ENCODE results near the gene IMP4. TPM values are rescaled to one million over a fixed set of nuclear protein-coding genes. Genes with fewer than 3 reads are reported as not detected.
A peak's percentile ranks its signal among the peaks of the same experiment; 100 is the strongest.

The IMP4 gene
- total and polyA plus RNA-seq, 2 of the 13 experiments (the other 11 are each of a cell fraction or from before 2014, with no cell fraction given): 142 to 158 TPM

DNA sequence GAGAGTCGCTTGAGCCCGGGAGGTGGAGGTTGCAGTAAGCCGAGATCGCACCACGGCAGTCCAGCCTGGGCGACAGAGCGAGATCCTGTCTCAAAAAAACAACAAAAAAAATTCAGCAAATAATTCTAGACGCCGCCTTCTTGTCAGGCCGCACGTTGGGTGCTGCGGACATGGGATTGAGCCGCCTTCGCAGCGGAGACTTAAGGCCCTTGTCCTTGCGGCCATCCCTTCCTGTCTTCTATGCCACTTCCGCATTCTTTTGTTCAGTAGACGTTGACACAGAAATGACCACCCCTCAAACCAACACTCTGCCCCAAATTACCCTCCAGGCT is 29.0 kb downstream of the IMP4 start:
- ChIA-PET POLR2A (no interaction called here), CTCF (ENCODE audit: low intra/inter-chr PET ratio, low total read pairs) (no interaction called here)
- TF ChIP-seq ZSCAN29 (CRISPR knock-in tag; conservative IDR thresholded peaks at IDR 0.05) (no peak), PCBP1 (IDR thresholded peaks at IDR 0.05; ENCODE audit: borderline replicate concordance, low read depth, low read length) (no peak)
- Histone ChIP-seq H3K27ac (ENCODE audit: extremely low read length, insufficient read depth, low read length) (no peak overlapping the region), H2AFZ (ENCODE audit: low read length) (no peak overlapping the region), H4K20me1 (ENCODE audit: insufficient read depth, low read length) (no peaks in the 10 kb centered on the region), H3K9ac (ENCODE audit: insufficient read depth, low read depth, low read length) (no peak overlapping the region), H3K4me3 (replicated peaks in 1 of 3; ENCODE audit: insufficient read depth in 1 of 3, low read depth in 2 of 3, low read length in 3 of 3) (no peak overlapping the region), H3K27me3 (ENCODE audit: control insufficient read depth in 1 of 2, insufficient read depth in 2 of 2, low read length in 2 of 2) (no peaks in the 10 kb centered on the region), H3K36me3 (replicated peaks in 1 of 2; ENCODE audit: control insufficient read depth in 1 of 2, insufficient read depth in 2 of 2, low read length in 2 of 2) (peaks cover 2 to 11% of the 10 kb centered on the region in 2 experiments; a peak in 2 of 5 replicates), H3K79me2 (ENCODE audit: insufficient read depth, low read length) (no peaks in the 10 kb centered on the region), H3K9me3 (ENCODE audit: low read length) (no peaks in the 10 kb centered on the region), H3K4me1 (ENCODE audit: insufficient read depth, low read length) (no peaks in the 10 kb centered on the region), H3K4me2 (ENCODE audit: low read depth, low read length) (no peak overlapping the region)
- ATAC-seq (no peak), DNase-seq (ENCODE audit: low spot score) (no peak), FAIRE-seq (no peak)
- WGBS (ENCODE audit: low lambda C conversion rate): 95% methylated on average over 18 of the region's 18 CpGs
- intact Hi-C loops (cut with micrococcal nuclease; ENCODE audit: unreplicated experiment): no loop called here
- BruUV-seq (replicated peaks): no TSS peak
- in situ Hi-C loops (cut with HindIII; ENCODE audit: extremely low pct_ligation_motif_present, low pct_unique_long_range_greater_than_20kb): no loop called here

DNA sequence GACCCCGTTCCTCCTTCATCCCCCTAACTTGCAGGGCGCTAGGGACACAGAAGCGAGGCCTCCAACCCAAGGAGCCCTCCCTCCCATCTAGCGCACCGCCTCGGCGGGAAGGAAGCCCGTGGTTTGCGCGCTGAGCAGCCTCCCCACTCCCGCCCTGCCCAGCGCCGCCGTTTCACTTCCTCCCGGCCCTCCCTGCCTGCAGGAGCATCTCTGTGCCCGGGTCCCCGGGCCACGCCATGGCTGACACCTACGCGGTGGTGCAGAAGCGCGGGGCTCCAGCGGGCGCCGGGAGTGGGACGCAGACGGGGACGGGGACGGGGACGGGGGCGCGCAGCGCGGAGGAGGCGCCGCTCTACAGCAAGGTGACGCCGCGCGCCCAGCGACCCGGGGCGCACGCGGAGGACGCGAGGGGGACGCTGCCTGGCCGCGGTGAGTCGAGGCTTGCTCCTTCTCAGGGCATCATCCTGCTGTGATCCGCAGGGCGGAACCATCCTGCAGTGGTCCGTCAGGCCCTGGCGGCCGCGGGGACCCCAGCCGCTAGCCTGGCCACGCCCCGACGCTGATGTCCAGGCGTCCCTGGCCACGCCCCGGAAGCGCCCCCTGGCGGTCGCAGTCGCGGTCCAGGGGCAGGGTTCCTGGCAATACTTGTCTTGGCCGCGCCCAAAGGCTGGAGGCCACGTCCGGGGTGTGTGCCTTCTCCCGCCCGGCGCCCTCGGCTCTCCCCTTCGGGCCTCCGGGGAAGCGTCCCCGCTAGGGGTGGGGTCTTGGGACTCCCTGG is 29.5 kb downstream of the IMP4 start:
- no peak overlapping the region for H3K4me3 ChIP-seq (replicated peaks in 1 of 3; ENCODE audit: insufficient read depth in 1 of 3, low read depth in 2 of 3, low read length in 3 of 3)
- H3K27ac ChIP-seq (ENCODE audit: extremely low read length, insufficient read depth, low read length): no peak overlapping the region
- FAIRE-seq (no peak), ATAC-seq (peak; percentile 17), DNase-seq (ENCODE audit: low spot score) (no peak)
- POLR2A ChIA-PET: no interaction called here
- H2AFZ ChIP-seq (ENCODE audit: low read length): no peak overlapping the region
- no peak overlapping the region for H3K4me2 ChIP-seq (ENCODE audit: low read depth, low read length)
- H3K27me3 ChIP-seq (ENCODE audit: control insufficient read depth in 1 of 2, insufficient read depth in 2 of 2, low read length in 2 of 2): no peaks in the 10 kb centered on the region
- CTCF ChIA-PET (ENCODE audit: low intra/inter-chr PET ratio, low total read pairs): no interaction called here
- WGBS (ENCODE audit: low lambda C conversion rate): 96% methylated on average over 81 of the region's 81 CpGs
- intact Hi-C loops (cut with micrococcal nuclease; ENCODE audit: unreplicated experiment): no loop called here
- no peak overlapping the region for H3K9ac ChIP-seq (ENCODE audit: insufficient read depth, low read depth, low read length)
- no peaks in the 10 kb centered on the region for H3K79me2 ChIP-seq (ENCODE audit: insufficient read depth, low read length)
- no peaks in the 10 kb centered on the region for H4K20me1 ChIP-seq (ENCODE audit: insufficient read depth, low read length)
- peaks cover 2 to 11% of the 10 kb centered on the region in 2 experiments; a peak in 2 of 5 replicates for H3K36me3 ChIP-seq (replicated peaks in 1 of 2; ENCODE audit: control insufficient read depth in 1 of 2, insufficient read depth in 2 of 2, low read length in 2 of 2)
- H3K4me1 ChIP-seq (ENCODE audit: insufficient read depth, low read length): no peaks in the 10 kb centered on the region
- no TSS peak for BruUV-seq (replicated peaks)
- in situ Hi-C loops (cut with HindIII; ENCODE audit: extremely low pct_ligation_motif_present, low pct_unique_long_range_greater_than_20kb): no loop called here
- H3K9me3 ChIP-seq (ENCODE audit: low read length): no peaks in the 10 kb centered on the region
- TF ChIP-seq, protein P1, sequence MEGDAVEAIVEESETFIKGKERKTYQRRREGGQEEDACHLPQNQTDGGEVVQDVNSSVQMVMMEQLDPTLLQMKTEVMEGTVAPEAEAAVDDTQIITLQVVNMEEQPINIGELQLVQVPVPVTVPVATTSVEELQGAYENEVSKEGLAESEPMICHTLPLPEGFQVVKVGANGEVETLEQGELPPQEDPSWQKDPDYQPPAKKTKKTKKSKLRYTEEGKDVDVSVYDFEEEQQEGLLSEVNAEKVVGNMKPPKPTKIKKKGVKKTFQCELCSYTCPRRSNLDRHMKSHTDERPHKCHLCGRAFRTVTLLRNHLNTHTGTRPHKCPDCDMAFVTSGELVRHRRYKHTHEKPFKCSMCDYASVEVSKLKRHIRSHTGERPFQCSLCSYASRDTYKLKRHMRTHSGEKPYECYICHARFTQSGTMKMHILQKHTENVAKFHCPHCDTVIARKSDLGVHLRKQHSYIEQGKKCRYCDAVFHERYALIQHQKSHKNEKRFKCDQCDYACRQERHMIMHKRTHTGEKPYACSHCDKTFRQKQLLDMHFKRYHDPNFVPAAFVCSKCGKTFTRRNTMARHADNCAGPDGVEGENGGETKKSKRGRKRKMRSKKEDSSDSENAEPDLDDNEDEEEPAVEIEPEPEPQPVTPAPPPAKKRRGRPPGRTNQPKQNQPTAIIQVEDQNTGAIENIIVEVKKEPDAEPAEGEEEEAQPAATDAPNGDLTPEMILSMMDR (CRISPR knock-in tag; IDR thresholded peaks at IDR 0.05): peak; percentile 30; the same call in 1 of the 2 replicates
- TF ChIP-seq, protein P2, sequence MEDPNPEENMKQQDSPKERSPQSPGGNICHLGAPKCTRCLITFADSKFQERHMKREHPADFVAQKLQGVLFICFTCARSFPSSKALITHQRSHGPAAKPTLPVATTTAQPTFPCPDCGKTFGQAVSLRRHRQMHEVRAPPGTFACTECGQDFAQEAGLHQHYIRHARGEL (CRISPR knock-in tag; IDR thresholded peaks at IDR 0.05): 0 out of 2 replicates have a peak, but pooled peaks have one; percentile 44
- TF ChIP-seq ZNF317 (CRISPR knock-in tag; IDR thresholded peaks at IDR 0.05): no peak
- no peak for TF ChIP-seq NFRKB (IDR thresholded peaks at IDR 0.05)
- TF ChIP-seq ZBTB44 (CRISPR knock-in tag; IDR thresholded peaks at IDR 0.05): no peak
- no peak for TF ChIP-seq ZBED4 (CRISPR knock-in tag; IDR thresholded peaks at IDR 0.05; ENCODE audit: borderline replicate concordance)
